DOHH2 (cell line): ENCODE measurements around the gene DSTN.

Experiments used
- H3F3A ChIP-seq: fragments of 200-600 bp; sonication (generic), shearing (Covaris generic); 2 replicates; pipeline ENCODE4 v1.6.0; 2016; ENCODE audit warnings: antibody characterized with exemption, mild to moderate bottlenecking; ENCODE audit not compliant: control insufficient read depth, insufficient read depth
- H3K27ac ChIP-seq: fragments of 200-600 bp; sonication (generic); 2 replicates; pipeline ENCODE4 v1.5.1; 2014; ENCODE audit warnings: low read depth, mild to moderate bottlenecking, low read length, moderate library complexity
- H3K27me3 ChIP-seq: fragments of 200-600 bp; sonication (generic); 2 replicates; pipeline ENCODE4 v1.6.1; 2014; ENCODE audit warnings: mild to moderate bottlenecking, low read length, mixed read lengths; ENCODE audit not compliant: control insufficient read depth
- H3K36me3 ChIP-seq: fragments of 200-600 bp; sonication (generic); 2 replicates; pipeline ENCODE4 v1.6.1; 2014; ENCODE audit warnings: mild to moderate bottlenecking, low read length, moderate library complexity, mixed read lengths; ENCODE audit not compliant: control insufficient read depth
- H3K4me1 ChIP-seq: fragments of 200-600 bp; sonication (generic); 2 replicates; pipeline ENCODE4 v1.6.1; 2014; ENCODE audit warnings: mild to moderate bottlenecking, low read length, mixed read lengths; ENCODE audit not compliant: control insufficient read depth
- H3K4me2 ChIP-seq: fragments of 200-600 bp; sonication (generic); 2 replicates; pipeline ENCODE4 v1.6.0; 2014; ENCODE audit warnings: mild to moderate bottlenecking, low read length, moderate library complexity
- H3K4me3 ChIP-seq: fragments of 200-600 bp; sonication (generic); 2 replicates; pipeline ENCODE4 v1.5.1; 2014; ENCODE audit warnings: mild to moderate bottlenecking, low read length, mixed read lengths
- H3K79me2 ChIP-seq: fragments of 200-600 bp; sonication (generic); 2 replicates; pipeline ENCODE4 v1.6.1; 2014; ENCODE audit warnings: mild to moderate bottlenecking, low read length, mixed read lengths; ENCODE audit not compliant: control insufficient read depth
- H3K9me2 ChIP-seq: fragments of 200-600 bp; sonication (generic); replicated peaks from 2 replicates; pipeline ENCODE4 v1.6.1; 2014; ENCODE audit warnings: mild to moderate bottlenecking, low read length, mixed read lengths; ENCODE audit not compliant: control insufficient read depth
- H3K9me3 ChIP-seq: fragments of 200-600 bp; sonication (generic); 2 replicates; pipeline ENCODE4 v1.6.1; 2014; ENCODE audit warnings: antibody characterized with exemption, low read length, mixed read lengths; ENCODE audit not compliant: control insufficient read depth, insufficient read depth
- H4K20me1 ChIP-seq: fragments of 200-600 bp; sonication (generic); 2 replicates; pipeline ENCODE4 v1.6.0; 2014; ENCODE audit warnings: low read depth, mild to moderate bottlenecking, antibody characterized with exemption, low read length, moderate library complexity; ENCODE audit not compliant: control insufficient read depth, insufficient read depth
- CTCF ChIP-seq: fragments of 200-600 bp; sonication (generic); IDR thresholded peaks from one replicate; pipeline ENCODE4 v1.5.1; 2014; ENCODE audit warnings: antibody characterized with exemption, mild to moderate bottlenecking, low read depth, low read length; ENCODE audit not compliant: poor library complexity, severe bottlenecking
- EZH2phosphoT487 ChIP-seq: fragments of 200-600 bp; sonication (generic); IDR thresholded peaks from 2 replicates; pipeline ENCODE4 v1.6.1; 2017; ENCODE audit warnings: borderline replicate concordance, mild to moderate bottlenecking, antibody characterized with exemption, low read length, moderate library complexity, mixed read lengths

DSTN gene

GRCh38 chr20:17541996-17542395, 27.9 kb upstream of the DSTN start:
- no peaks in the 10 kb centered on the region for H4K20me1 ChIP-seq
- TF ChIP-seq EZH2phosphoT487 (no peak), CTCF (no peak)
- no peak overlapping the region for H3K27ac ChIP-seq
- no peaks in the 10 kb centered on the region for H3K79me2 ChIP-seq
- H3F3A ChIP-seq = no peaks in the 10 kb centered on the region
- H3K9me3 ChIP-seq = no peaks in the 10 kb centered on the region
- no peak overlapping the region for H3K4me2 ChIP-seq
- H3K4me3 ChIP-seq = no peak overlapping the region
- peaks cover 46% of the 10 kb centered on the region for H3K27me3 ChIP-seq
- H3K9me2 ChIP-seq = no peaks in the 10 kb centered on the region
- H3K4me1 ChIP-seq = no peaks in the 10 kb centered on the region
- H3K36me3 ChIP-seq = no peaks in the 10 kb centered on the region

DNA sequence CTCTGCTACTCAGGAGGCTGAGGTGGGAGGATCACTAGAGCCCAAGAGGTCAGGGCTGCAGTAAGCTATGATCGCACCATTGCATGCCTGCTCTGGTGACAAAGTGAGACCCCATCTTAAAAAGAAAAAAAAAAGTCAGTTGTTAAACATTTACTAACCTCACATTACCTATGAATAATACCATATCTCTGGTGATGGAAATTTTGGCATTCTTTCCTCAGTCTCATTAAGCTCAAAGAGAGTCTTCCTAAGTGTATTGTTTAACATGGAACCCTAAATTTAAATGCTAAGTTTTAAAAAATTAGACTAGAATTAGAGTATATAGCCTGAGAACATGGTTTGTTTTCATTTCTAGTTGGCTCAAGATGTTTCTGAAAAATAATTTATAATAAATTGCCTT, 27.4 kb upstream of the DSTN start:
- H3K27ac ChIP-seq = no peak overlapping the region
- H3K4me2 ChIP-seq = no peak overlapping the region
- no peak overlapping the region for H3K4me3 ChIP-seq
- no peaks in the 10 kb centered on the region for H3F3A ChIP-seq
- TF ChIP-seq CTCF = no peak
- TF ChIP-seq EZH2phosphoT487 = no peak
- H3K9me3 ChIP-seq = no peaks in the 10 kb centered on the region
- H3K79me2 ChIP-seq = no peaks in the 10 kb centered on the region
- no peaks in the 10 kb centered on the region for H3K36me3 ChIP-seq
- no peaks in the 10 kb centered on the region for H3K4me1 ChIP-seq
- H3K9me2 ChIP-seq = no peaks in the 10 kb centered on the region
- H3K27me3 ChIP-seq = peaks cover 46% of the 10 kb centered on the region
- H4K20me1 ChIP-seq = no peaks in the 10 kb centered on the region

DNA sequence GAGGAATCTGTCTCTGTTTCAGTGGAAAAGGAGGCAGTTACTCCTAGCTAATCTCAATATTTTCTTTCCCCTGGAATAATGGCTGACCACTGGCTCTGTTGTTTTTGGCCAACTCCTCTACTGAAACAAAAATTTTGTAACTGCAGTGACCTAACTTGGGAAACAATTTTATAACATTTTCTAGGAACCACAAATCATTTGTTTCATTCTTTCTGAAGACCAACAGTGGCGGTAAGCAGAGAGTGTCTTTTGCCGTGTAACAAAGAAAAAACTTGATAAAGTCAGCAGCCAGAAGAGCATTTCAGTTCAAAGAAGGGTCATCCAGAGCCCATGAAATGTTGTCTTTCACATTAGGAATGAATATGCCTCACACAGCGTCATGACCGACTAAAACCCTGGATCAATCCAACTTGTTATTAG, 26.9 kb upstream of the DSTN start:
- Histone ChIP-seq H3K27me3 (peaks cover 42% of the 10 kb centered on the region), H3K9me3 (no peaks in the 10 kb centered on the region), H3K9me2 (no peaks in the 10 kb centered on the region), H3K4me1 (no peaks in the 10 kb centered on the region), H3F3A (no peaks in the 10 kb centered on the region), H3K4me2 (no peak overlapping the region), H4K20me1 (no peaks in the 10 kb centered on the region), H3K79me2 (no peaks in the 10 kb centered on the region), H3K4me3 (no peak overlapping the region), H3K27ac (no peak overlapping the region), H3K36me3 (no peaks in the 10 kb centered on the region)
- TF ChIP-seq EZH2phosphoT487 (no peak), CTCF (no peak)
